ENCODE results near the gene LRP1B. TPM values are rescaled to one million over a fixed set of nuclear protein-coding genes. Genes with fewer than 3 reads are reported as not detected.
"Not testable (repeated sequence)": the region's sequence is repeated elsewhere in the genome, so short reads cannot be mapped to it uniquely, and the experiment has no call there.

LRP1B gene
- total RNA-seq, 2 experiments from 2014 or later: not detected

- Mint-ChIP-seq H3K36me3 (ENCODE audit: low read depth) (no peaks in the 10 kb centered on the region), H3K4me1 (no peaks in the 10 kb centered on the region), H3K4me3 (no peak overlapping the region), H3K9me3 (ENCODE audit: low read depth) (peaks cover 13% of the 10 kb centered on the region), H3K27ac (no peak overlapping the region), H3K27me3 (no peaks in the 10 kb centered on the region)
- CTCF ChIA-PET: no interaction called here
- ATAC-seq (no peak), DNase-seq (no peak)
- POLR2A ChIA-PET: no interaction called here
- intact Hi-C loops (cut with DNase I, micrococcal nuclease): no loop called here
Observed at GRCh38 chr2:140295767-140296166, 1835.0 kb downstream of the LRP1B start.

- no peak overlapping the region for H3K4me3 Mint-ChIP-seq
- H3K27me3 Mint-ChIP-seq: no peaks in the 10 kb centered on the region
- ChIA-PET CTCF (no interaction called here), POLR2A (no interaction called here)
- H3K9me3 Mint-ChIP-seq (ENCODE audit: low read depth): no peaks in the 10 kb centered on the region
- no peak for ATAC-seq
- no peaks in the 10 kb centered on the region for H3K4me1 Mint-ChIP-seq
- intact Hi-C loops (cut with DNase I, micrococcal nuclease): no loop called here
- no peak overlapping the region for H3K27ac Mint-ChIP-seq
- no peaks in the 10 kb centered on the region for H3K36me3 Mint-ChIP-seq (ENCODE audit: low read depth)
- DNase-seq: no peak
Observed at GRCh38 chr2:140288726-140289125, 1842.1 kb downstream of the LRP1B start.

- no peaks in the 10 kb centered on the region for H3K27me3 Mint-ChIP-seq
- CTCF ChIA-PET: no interaction called here
Observed at GRCh38 chr2:140288213-140288612, 1842.6 kb downstream of the LRP1B start.

GRCh38 chr2:140286377-140286776 is 1844.4 kb downstream of the LRP1B start:
- no peaks in the 10 kb centered on the region for H3K9me3 Mint-ChIP-seq (ENCODE audit: low read depth)
- intact Hi-C loops (cut with DNase I, micrococcal nuclease): no loop called here
- H3K36me3 Mint-ChIP-seq (ENCODE audit: low read depth): no peaks in the 10 kb centered on the region
- H3K4me1 Mint-ChIP-seq: no peaks in the 10 kb centered on the region
- no peak for DNase-seq
- ATAC-seq: no peak
- no peak overlapping the region for H3K4me3 Mint-ChIP-seq
- ChIA-PET POLR2A (no interaction called here), CTCF (no interaction called here)
- no peak overlapping the region for H3K27ac Mint-ChIP-seq
- no peaks in the 10 kb centered on the region for H3K27me3 Mint-ChIP-seq

More at GRCh38 chr2:140288213-140288612, 1842.6 kb downstream of the LRP1B start:
- Mint-ChIP-seq H3K4me1 (no peaks in the 10 kb centered on the region), H3K36me3 (ENCODE audit: low read depth) (no peaks in the 10 kb centered on the region), H3K27ac (no peak overlapping the region), H3K4me3 (no peak overlapping the region), H3K9me3 (ENCODE audit: low read depth) (no peaks in the 10 kb centered on the region)
- POLR2A ChIA-PET: no interaction called here
- intact Hi-C loops (cut with DNase I, micrococcal nuclease): no loop called here
- ATAC-seq (no peak), DNase-seq (no peak)

GRCh38 chr2:140277344-140277743 is 1853.5 kb downstream of the LRP1B start:
- H3K9me3 Mint-ChIP-seq (ENCODE audit: low read depth); CTCF ChIA-PET; DNase-seq; H3K27ac Mint-ChIP-seq; H3K4me1 Mint-ChIP-seq; POLR2A ChIA-PET; H3K4me3 Mint-ChIP-seq; H3K27me3 Mint-ChIP-seq; H3K36me3 Mint-ChIP-seq (ENCODE audit: low read depth); intact Hi-C loops (cut with DNase I, micrococcal nuclease); ATAC-seq: not testable (repeated sequence)

GRCh38 chr2:140276661-140277060 is 1854.2 kb downstream of the LRP1B start:
- Mint-ChIP-seq H3K4me1 (no peaks in the 10 kb centered on the region), H3K27me3 (no peaks in the 10 kb centered on the region), H3K27ac (no peak overlapping the region), H3K36me3 (ENCODE audit: low read depth) (no peaks in the 10 kb centered on the region), H3K9me3 (ENCODE audit: low read depth) (peaks cover 8% of the 10 kb centered on the region), H3K4me3 (no peak overlapping the region)
- ChIA-PET CTCF (interaction anchor here (0.6 kb wide), 1 partner anchor 560 kb away, joined by 3 read pairs; no protein-coding TSS in a partner anchor), POLR2A (no interaction called here)
- DNase-seq (no peak), ATAC-seq (no peak)
- intact Hi-C loops (cut with DNase I, micrococcal nuclease): no loop called here

- CTCF ChIA-PET: no interaction called here
- Mint-ChIP-seq H3K27ac (no peak overlapping the region), H3K4me1 (no peaks in the 10 kb centered on the region), H3K9me3 (ENCODE audit: low read depth) (peaks cover 7% of the 10 kb centered on the region), H3K4me3 (no peak overlapping the region), H3K36me3 (ENCODE audit: low read depth) (no peaks in the 10 kb centered on the region), H3K27me3 (no peaks in the 10 kb centered on the region)
- DNase-seq (no peak), ATAC-seq (no peak)
- intact Hi-C loops (cut with DNase I, micrococcal nuclease): no loop called here
- POLR2A ChIA-PET: no interaction called here
Observed at GRCh38 chr2:140275427-140275826, 1855.4 kb downstream of the LRP1B start.

GRCh38 chr2:140274891-140275290 is 1855.9 kb downstream of the LRP1B start:
- no peaks in the 10 kb centered on the region for H3K27me3 Mint-ChIP-seq

GRCh38 chr2:140273958-140274357 is 1856.9 kb downstream of the LRP1B start:
- no peak overlapping the region for H3K27ac Mint-ChIP-seq
- no peak for ATAC-seq
- intact Hi-C loops (cut with DNase I, micrococcal nuclease): no loop called here
- DNase-seq: no peak
- H3K4me1 Mint-ChIP-seq: no peaks in the 10 kb centered on the region
- H3K27me3 Mint-ChIP-seq: no peaks in the 10 kb centered on the region
- ChIA-PET POLR2A (no interaction called here), CTCF (no interaction called here)
- H3K36me3 Mint-ChIP-seq (ENCODE audit: low read depth): no peaks in the 10 kb centered on the region
- H3K9me3 Mint-ChIP-seq (ENCODE audit: low read depth): peaks cover 7% of the 10 kb centered on the region
- H3K4me3 Mint-ChIP-seq: no peak overlapping the region

More at GRCh38 chr2:140274891-140275290, 1855.9 kb downstream of the LRP1B start:
- H3K4me1 Mint-ChIP-seq: no peaks in the 10 kb centered on the region
- POLR2A ChIA-PET: no interaction called here
- no peak overlapping the region for H3K4me3 Mint-ChIP-seq
- H3K27ac Mint-ChIP-seq: no peak overlapping the region
- intact Hi-C loops (cut with DNase I, micrococcal nuclease): no loop called here
- CTCF ChIA-PET: no interaction called here
- no peak for DNase-seq
- no peaks in the 10 kb centered on the region for H3K36me3 Mint-ChIP-seq (ENCODE audit: low read depth)
- no peak for ATAC-seq
- H3K9me3 Mint-ChIP-seq (ENCODE audit: low read depth): peaks cover 6% of the 10 kb centered on the region

GRCh38 chr2:140273408-140273807 is 1857.4 kb downstream of the LRP1B start:
- ATAC-seq (no peak), DNase-seq (no peak)
- Mint-ChIP-seq H3K4me1 (no peaks in the 10 kb centered on the region), H3K36me3 (ENCODE audit: low read depth) (no peaks in the 10 kb centered on the region), H3K27me3 (no peaks in the 10 kb centered on the region), H3K9me3 (ENCODE audit: low read depth) (peaks cover 7% of the 10 kb centered on the region), H3K4me3 (no peak overlapping the region), H3K27ac (no peak overlapping the region)
- intact Hi-C loops (cut with DNase I, micrococcal nuclease): no loop called here
- CTCF ChIA-PET: no interaction called here
- POLR2A ChIA-PET: no interaction called here

GRCh38 chr2:140270224-140270623 is 1860.6 kb downstream of the LRP1B start:
- peaks cover 3% of the 10 kb centered on the region for H3K9me3 Mint-ChIP-seq (ENCODE audit: low read depth)
- no peak overlapping the region for H3K27ac Mint-ChIP-seq
- no peaks in the 10 kb centered on the region for H3K27me3 Mint-ChIP-seq
- no peaks in the 10 kb centered on the region for H3K36me3 Mint-ChIP-seq (ENCODE audit: low read depth)
- CTCF ChIA-PET: no interaction called here
- POLR2A ChIA-PET: no interaction called here
- intact Hi-C loops (cut with DNase I, micrococcal nuclease): no loop called here
- ATAC-seq (no peak), DNase-seq (no peak)
- H3K4me1 Mint-ChIP-seq: no peaks in the 10 kb centered on the region
- H3K4me3 Mint-ChIP-seq: no peak overlapping the region

GRCh38 chr2:140269000-140269399 is 1861.8 kb downstream of the LRP1B start:
- DNase-seq (no peak), ATAC-seq (no peak)
- ChIA-PET POLR2A (no interaction called here), CTCF (no interaction called here)
- Mint-ChIP-seq H3K4me3 (no peak overlapping the region), H3K27me3 (no peaks in the 10 kb centered on the region), H3K27ac (no peak overlapping the region), H3K36me3 (ENCODE audit: low read depth) (no peaks in the 10 kb centered on the region), H3K4me1 (no peaks in the 10 kb centered on the region), H3K9me3 (ENCODE audit: low read depth) (peaks cover 5% of the 10 kb centered on the region)
- intact Hi-C loops (cut with DNase I, micrococcal nuclease): no loop called here

GRCh38 chr2:140262908-140263307 is 1867.9 kb downstream of the LRP1B start:
- CTCF ChIA-PET: no interaction called here
- peaks cover 10% of the 10 kb centered on the region for H3K9me3 Mint-ChIP-seq (ENCODE audit: low read depth)
- DNase-seq (no peak), ATAC-seq (no peak)
- H3K36me3 Mint-ChIP-seq (ENCODE audit: low read depth): no peaks in the 10 kb centered on the region
- no peak overlapping the region for H3K4me3 Mint-ChIP-seq
- no peak overlapping the region for H3K27ac Mint-ChIP-seq
- no peaks in the 10 kb centered on the region for H3K27me3 Mint-ChIP-seq
- POLR2A ChIA-PET: no interaction called here
- no peaks in the 10 kb centered on the region for H3K4me1 Mint-ChIP-seq
- intact Hi-C loops (cut with DNase I, micrococcal nuclease): no loop called here
